HEK293 (cell line): Measurements from ENCODE around the gene WASF2.

Experiments used
- CTCF ChIA-PET: fragments of 350-600 bp; formaldehyde crosslinking; extraction: SDS; loops from one replicate; lab custom pipeline; 2021; ENCODE audit warnings: antibody characterized with exemption; lab: Yijun Ruan, JAX
- POLR2A ChIA-PET: fragments of 300-600 bp; formaldehyde crosslinking; extraction: SDS; loops from one replicate; lab custom pipeline; 2020; ENCODE audit warnings: antibody characterized with exemption, inconsistent platforms; lab: Yijun Ruan, JAX
- H3K27ac ChIP-seq: fragments of 200-500 bp; sonication (Bioruptor generic); 2 replicates; pipeline ENCODE4 v1.5.1; 2014; ENCODE audit warnings: low read depth, low read length, control low read depth, inconsistent platforms; ENCODE audit errors: extremely low read depth
- H3K36me3 ChIP-seq, 2 experiments: fragments of 200-500 bp in 1 of 2; sonication (Bioruptor generic) in 1 of 2; 1 replicate in 1 of 2; 2 replicates in 1 of 2; pipeline ENCODE4 v1.5.1; 2014 to 2017; ENCODE audit warnings: inconsistent platforms in 2 of 2, low read length in 2 of 2; ENCODE audit not compliant: control insufficient read depth in 2 of 2, insufficient read depth in 1 of 2
- H3K4me1 ChIP-seq: fragments of 200-500 bp; sonication (Bioruptor generic); 2 replicates; pipeline ENCODE4 v1.5.1; 2014; ENCODE audit warnings: mild to moderate bottlenecking, low read length, inconsistent platforms; ENCODE audit not compliant: control insufficient read depth, insufficient read depth
- H3K4me3 ChIP-seq: 2 replicates; pipeline ENCODE4 v1.5.1; 2011; ENCODE audit warnings: low read depth, mild to moderate bottlenecking, control low read depth, low read length, moderate library complexity
- H3K9me3 ChIP-seq: fragments of 200-500 bp; sonication (Bioruptor generic); 2 replicates; pipeline ENCODE4 v1.5.1; 2014; ENCODE audit warnings: low read depth, low read length, inconsistent platforms; ENCODE audit not compliant: control insufficient read depth, insufficient read depth
- BCL11B ChIP-seq: fragments of 450-650 bp; formaldehyde crosslinking; IDR thresholded peaks from 2 replicates; pipeline ENCODE4 v1.5.1; 2016; ENCODE audit warnings: low read depth, missing biosample characterization, missing genetic modification characterization
- CTCF ChIP-seq: fragments of 450-650 bp; formaldehyde crosslinking; IDR thresholded peaks from 2 replicates; pipeline ENCODE4 v1.5.1; 2016; ENCODE audit warnings: missing biosample characterization, missing genetic modification characterization
- EGR2 ChIP-seq: fragments of 450-650 bp; formaldehyde crosslinking; IDR thresholded peaks from 2 replicates; pipeline ENCODE4 v1.5.1; 2016; ENCODE audit warnings: low read depth, missing biosample characterization, missing genetic modification characterization
- GLI4 ChIP-seq: fragments of 450-650 bp; formaldehyde crosslinking; IDR thresholded peaks from 2 replicates; pipeline ENCODE4 v1.5.1; 2016; ENCODE audit warnings: missing biosample characterization, missing genetic modification characterization
- HIC1 ChIP-seq: fragments of 450-650 bp; formaldehyde crosslinking; IDR thresholded peaks from 2 replicates; pipeline ENCODE4 v1.5.1; 2016; ENCODE audit warnings: missing biosample characterization, missing genetic modification characterization
- KLF1 ChIP-seq: fragments of 450-650 bp; formaldehyde crosslinking; IDR thresholded peaks from 2 replicates; pipeline ENCODE4 v1.5.1; 2016; ENCODE audit warnings: missing biosample characterization, missing genetic modification characterization
- SCRT2 ChIP-seq: fragments of 450-650 bp; formaldehyde crosslinking; IDR thresholded peaks from 2 replicates; pipeline ENCODE4 v1.5.1; 2016; ENCODE audit warnings: missing biosample characterization, missing genetic modification characterization
- YY2 ChIP-seq: fragments of 450-650 bp; formaldehyde crosslinking; IDR thresholded peaks from 2 replicates; pipeline ENCODE4 v1.5.1; 2016; ENCODE audit warnings: missing biosample characterization, missing genetic modification characterization
- ZFHX2 ChIP-seq: fragments of 450-650 bp; formaldehyde crosslinking; conservative IDR thresholded peaks from 2 replicates; pipeline ENCODE4 v1.5.1; 2016; ENCODE audit warnings: missing biosample characterization, missing genetic modification characterization
- ZNF114 ChIP-seq: fragments of 450-650 bp; formaldehyde crosslinking; IDR thresholded peaks from 2 replicates; pipeline ENCODE4 v1.5.0; 2017; ENCODE audit warnings: missing biosample characterization, missing genetic modification characterization
- ZNF280D ChIP-seq: fragments of 450-650 bp; formaldehyde crosslinking; IDR thresholded peaks from 2 replicates; pipeline ENCODE4 v1.5.1; 2016; ENCODE audit warnings: missing biosample characterization, missing genetic modification characterization
- ZNF488 ChIP-seq: fragments of 450-650 bp; formaldehyde crosslinking; IDR thresholded peaks from 2 replicates; pipeline ENCODE4 v1.5.1; 2016; ENCODE audit warnings: missing biosample characterization, missing genetic modification characterization
- ZNF776 ChIP-seq: fragments of 450-650 bp; formaldehyde crosslinking; IDR thresholded peaks from 2 replicates; pipeline ENCODE4 v1.5.0; 2017; ENCODE audit warnings: missing biosample characterization, missing genetic modification characterization, borderline replicate concordance
- ZSCAN16 ChIP-seq: fragments of 450-650 bp; formaldehyde crosslinking; IDR thresholded peaks from 2 replicates; pipeline ENCODE4 v1.5.1; 2016; ENCODE audit warnings: missing biosample characterization, missing genetic modification characterization
- ZSCAN4 ChIP-seq: fragments of 450-650 bp; formaldehyde crosslinking; IDR thresholded peaks from 2 replicates; pipeline ENCODE4 v1.5.1; 2017; ENCODE audit warnings: missing biosample characterization, missing genetic modification characterization
- ZXDB ChIP-seq: fragments of 450-650 bp; formaldehyde crosslinking; IDR thresholded peaks from 2 replicates; pipeline ENCODE4 v1.5.1; 2016; ENCODE audit warnings: missing biosample characterization, missing genetic modification characterization

Gene WASF2

GRCh38 chr1:27520651-27521050 is 30.7 kb upstream of the WASF2 start:
- POLR2A ChIA-PET, result interaction anchor here (0.9 kb wide), 1 partner anchor 31 kb away, joined by 3 read pairs; the partner anchor contains the start of gene WASF2
- no peak overlapping the region for H3K27ac ChIP-seq

GRCh38 chr1:27519331-27520258 is 29.6 kb upstream of the WASF2 start:
- TF ChIP-seq ZFHX2 (tag by site-specific recombination), result peak; percentile 49
- TF ChIP-seq EGR2 (tag by site-specific recombination), result peak; percentile 65
- TF ChIP-seq SCRT2 (tag by site-specific recombination), result peak; percentile 60
- TF ChIP-seq ZSCAN4 (tag by site-specific recombination), result no peak
- 0 out of 2 replicates have a peak, but pooled peaks have one; percentile 28 for TF ChIP-seq HIC1 (tag by site-specific recombination)
- no peaks in the 10 kb centered on the region for H3K36me3 ChIP-seq
- H3K27ac ChIP-seq, result no peak overlapping the region
- ChIA-PET CTCF (interaction anchor here (1.2 to 1.5 kb wide), 2 partner anchors 17 to 124 kb away, joined by 3 to 5 read pairs; no protein-coding TSS in a partner anchor), POLR2A (no interaction called here)
- H3K4me3 ChIP-seq, result no peak overlapping the region
- no peaks in the 10 kb centered on the region for H3K9me3 ChIP-seq
- H3K4me1 ChIP-seq, result no peaks in the 10 kb centered on the region

More at GRCh38 chr1:27520651-27521050, 30.7 kb upstream of the WASF2 start:
- TF ChIP-seq GLI4 (tag by site-specific recombination), result no peak
- Histone ChIP-seq H3K36me3 (no peaks in the 10 kb centered on the region), H3K9me3 (no peaks in the 10 kb centered on the region), H3K4me3 (no peak overlapping the region), H3K4me1 (no peaks in the 10 kb centered on the region)
- CTCF ChIA-PET, result interaction anchor here (1.5 kb wide), 1 partner anchor 16 kb away, joined by 5 read pairs; no protein-coding TSS in a partner anchor

GRCh38 chr1:27518808-27519207 is 28.8 kb upstream of the WASF2 start:
- H3K4me3 ChIP-seq, result no peak overlapping the region
- no peaks in the 10 kb centered on the region for H3K36me3 ChIP-seq
- CTCF ChIA-PET, result interaction anchor here (0.7 to 1.2 kb wide), 3 partner anchors 38 to 123 kb away, joined by 3 read pairs; no protein-coding TSS in a partner anchor
- no peaks in the 10 kb centered on the region for H3K4me1 ChIP-seq
- no peak overlapping the region for H3K27ac ChIP-seq
- POLR2A ChIA-PET, result no interaction called here
- H3K9me3 ChIP-seq, result no peaks in the 10 kb centered on the region
- no peak for TF ChIP-seq ZNF776 (tag by site-specific recombination)
- TF ChIP-seq ZNF114 (tag by site-specific recombination), result no peak
- no peak for TF ChIP-seq ZSCAN16 (tag by site-specific recombination)
- TF ChIP-seq ZNF488, result no peak
- no peak for TF ChIP-seq KLF1 (tag by site-specific recombination)
- TF ChIP-seq BCL11B, result no peak
- TF ChIP-seq YY2 (tag by site-specific recombination), result no peak
- no peak for TF ChIP-seq CTCF (tag by site-specific recombination)
- no peak for TF ChIP-seq ZNF280D (tag by site-specific recombination)
- no peak for TF ChIP-seq ZXDB (tag by site-specific recombination)
